CD14-positive monocyte (primary cell): Measurements from ENCODE around the gene CD2BP2. TPM values are rescaled to one million over a fixed set of nuclear protein-coding genes. Genes with fewer than 3 reads are reported as not detected.
A peak's percentile ranks its signal among the peaks of the same experiment; 100 is the strongest.
"Not testable (repeated sequence)": the region's sequence is repeated elsewhere in the genome, so short reads cannot be mapped to it uniquely, and the experiment has no call there.

ENCODE experiments used
- DNase-seq, 3 donors: peaks; one replicate each; pipeline ENCODE4 v3.0.0-alpha.2; 2011 to 2022
- H2AFZ ChIP-seq: 2 replicates; pipeline ENCODE4 v1.6.0; 2012; ENCODE audit warnings: mild to moderate bottlenecking, low read depth, low read length, inconsistent platforms; ENCODE audit not compliant: insufficient read depth, poor library complexity, severe bottlenecking
- H3K27ac ChIP-seq, 2 donors: 1 replicate in 1 of 2; 2 replicates in 1 of 2; pipeline ENCODE4 v1.5.1; 2012 to 2013; ENCODE audit warnings: low read length in 2 of 2, control low read depth in 1 of 2, inconsistent platforms in 1 of 2, low read depth in 1 of 2, mild to moderate bottlenecking in 1 of 2
- H3K27me3 ChIP-seq, 2 donors: one replicate each; pipeline versions ENCODE4 v1.6.0 to v1.6.1; 2011 to 2013; ENCODE audit warnings: low read length in 2 of 2; ENCODE audit not compliant: control insufficient read depth in 2 of 2, insufficient read depth in 2 of 2
- H3K36me3 ChIP-seq, 2 donors: replicated peaks in 1 of 2; 1 replicate in 1 of 2; 2 replicates in 1 of 2; pipeline versions ENCODE4 v1.5.1 to v1.6.1; 2012 to 2013; ENCODE audit warnings: low read length in 2 of 2, control low read depth in 1 of 2, inconsistent platforms in 1 of 2, mild to moderate bottlenecking in 1 of 2; ENCODE audit not compliant: insufficient read depth in 2 of 2, control insufficient read depth in 1 of 2
- H3K4me1 ChIP-seq, 2 donors: 1 replicate in 1 of 2; 2 replicates in 1 of 2; pipeline versions ENCODE4 v1.5.1 to v1.6.1; 2012 to 2013; ENCODE audit warnings: low read length in 2 of 2, control low read depth in 1 of 2, inconsistent platforms in 1 of 2, mild to moderate bottlenecking in 1 of 2, moderate library complexity in 1 of 2; ENCODE audit not compliant: insufficient read depth in 2 of 2, control insufficient read depth in 1 of 2
- H3K4me2 ChIP-seq: replicated peaks from 2 replicates; pipeline ENCODE3; 2012; ENCODE audit warnings: low read length, moderate library complexity, mild to moderate bottlenecking; ENCODE audit not compliant: poor library complexity, severe bottlenecking; ENCODE audit errors: extremely low read depth
- H3K4me3 ChIP-seq, 3 experiments: fragments of 200-600 bp in 1 of 3; sonication (generic) in 1 of 3; replicated peaks in 1 of 3; 1 replicate in 2 of 3; 2 replicates in 1 of 3; pipeline ENCODE4 v1.5.1; 2011 to 2013; ENCODE audit warnings: low read length in 3 of 3, mild to moderate bottlenecking in 3 of 3, control low read depth in 2 of 3, low read depth in 2 of 3, inconsistent platforms in 1 of 3, moderate library complexity in 1 of 3
- H3K79me2 ChIP-seq: 2 replicates; pipeline ENCODE4 v1.6.0; 2012; ENCODE audit warnings: mild to moderate bottlenecking, control low read depth, inconsistent platforms, low read length, moderate library complexity; ENCODE audit not compliant: insufficient read depth
- H3K9ac ChIP-seq: 2 replicates; pipeline ENCODE4 v1.6.0; 2017; ENCODE audit warnings: low read length, mild to moderate bottlenecking; ENCODE audit not compliant: insufficient read depth, poor library complexity, severe bottlenecking
- H3K9me3 ChIP-seq, 2 donors: replicated peaks in 1 of 2; 1 replicate in 1 of 2; 2 replicates in 1 of 2; pipeline versions ENCODE4 v1.5.1 to v1.6.1; 2012 to 2013; ENCODE audit warnings: low read length in 2 of 2, control low read depth in 1 of 2; ENCODE audit not compliant: control insufficient read depth in 1 of 2, insufficient read depth in 1 of 2
- H4K20me1 ChIP-seq: 2 replicates; pipeline ENCODE4 v1.6.0; 2012; ENCODE audit warnings: mild to moderate bottlenecking, low read length, control low read depth, moderate library complexity; ENCODE audit not compliant: insufficient read depth
- H3K27ac Mint-ChIP-seq, 7 donors: one replicate each; pipeline ENCODE4 v1.8.0; 2020; ENCODE audit warnings: mild to moderate bottlenecking in 7 of 7, mixed read lengths in 7 of 7, moderate library complexity in 6 of 7, inconsistent platforms in 2 of 7
- H3K27me3 Mint-ChIP-seq, 3 donors: one replicate each; pipeline ENCODE4 v1.8.0; 2021 to 2022; ENCODE audit warnings: low read depth in 3 of 3, mild to moderate bottlenecking in 3 of 3, mixed read lengths in 3 of 3, moderate library complexity in 3 of 3, inconsistent platforms in 1 of 3
- H3K36me3 Mint-ChIP-seq, 2 donors: one replicate each; pipeline ENCODE4 v1.8.0; 2020; ENCODE audit warnings: mixed read lengths in 2 of 2, inconsistent platforms in 1 of 2, mild to moderate bottlenecking in 1 of 2
- H3K4me1 Mint-ChIP-seq: one replicate; pipeline ENCODE4 v1.8.0; 2020; ENCODE audit warnings: mild to moderate bottlenecking, mixed read lengths
- H3K4me3 Mint-ChIP-seq, 2 donors: one replicate each; pipeline ENCODE4 v1.8.0; 2020; ENCODE audit warnings: mild to moderate bottlenecking in 2 of 2, mixed read lengths in 2 of 2, moderate library complexity in 1 of 2
- H3K9me3 Mint-ChIP-seq, 7 donors: one replicate each; pipeline ENCODE4 v1.8.0; 2020 to 2022; ENCODE audit warnings: mixed read lengths in 7 of 7, mild to moderate bottlenecking in 6 of 7, moderate library complexity in 6 of 7, inconsistent platforms in 2 of 7
- CTCF ChIP-seq: fragments of 200-600 bp; IDR thresholded peaks from one replicate; pipeline ENCODE4 v1.8.0; 2022; ENCODE audit warnings: antibody characterized with exemption, mild to moderate bottlenecking
- WGBS: methylation state at CpG from one replicate; pipeline ENCODE4 v1.1.5; 2013; ENCODE audit warnings: missing lambda C conversion rate; ENCODE audit not compliant: insufficient coverage; 5-methylcytosine and 5-hydroxymethylcytosine counted together
- intact Hi-C, 2 donors: fragments of 100-400 bp; cut with micrococcal nuclease; formaldehyde crosslinking; loops; one replicate each; pipeline versions ENCODE4 v1.15.0 to v1.15.1; 2023
- polyA plus RNA-seq, 3 donors: library from polyadenylated mRNA; depleted of rRNA in 1 of 3; unstranded in 2 of 3; stranded (reverse) in 1 of 3; fragments of 300-500 nt in 2 of 3; fragments of >200 nt in 1 of 3; fragmentation: Illumina TruSeq in 2 of 3; gene quantifications; 1 replicate in 2 of 3; 2 replicates in 1 of 3; pipeline ENCODE4 v1.2.3, GENCODE V29; 2012 to 2021

CD2BP2 gene
- polyA plus RNA-seq, 3 donors = 23.9 to 31.8 (median 31.0) TPM

- Mint-ChIP-seq H3K4me1 (peaks cover 13% of the 10 kb centered on the region), H3K36me3 (peaks cover 0 to 2% of the 10 kb centered on the region in 2 donors), H3K27ac (no peak overlapping the region), H3K27me3 (peaks cover 0 to 2% (median 1%) of the 10 kb centered on the region in 3 donors), H3K4me3 (peak overlapping the region in 1 of 2 donors; percentile 34), H3K9me3 (peaks cover 0 to 2% (median 0%) of the 10 kb centered on the region in 7 donors)
- intact Hi-C loops = no loop called here
- Histone ChIP-seq H4K20me1 (peaks cover 6% of the 10 kb centered on the region), H3K9me3 (no peaks in the 10 kb centered on the region), H3K4me3 (no peak overlapping the region), H3K79me2 (no peaks in the 10 kb centered on the region), H3K36me3 (no peaks in the 10 kb centered on the region), H3K4me2 (no peak overlapping the region), H3K9ac (no peak overlapping the region), H3K27ac (no peak overlapping the region), H2AFZ (no peak overlapping the region), H3K4me1 (peaks cover 7 to 10% of the 10 kb centered on the region in 2 donors), H3K27me3 (no peaks in the 10 kb centered on the region)
- TF ChIP-seq CTCF = no peak
- no peak for DNase-seq
- WGBS = 79% methylated on average over 13 of the region's 13 CpGs
Measured at GRCh38 chr16:30340621-30341020, 14.5 kb downstream of the CD2BP2 start.

GRCh38 chr16:30338715-30339114, 16.4 kb downstream of the CD2BP2 start:
- H3K9me3 Mint-ChIP-seq, H3K9ac ChIP-seq, DNase-seq, H3K27ac ChIP-seq, H3K27me3 Mint-ChIP-seq, H3K9me3 ChIP-seq, H3K4me2 ChIP-seq, H3K27me3 ChIP-seq, H3K36me3 ChIP-seq, H3K4me3 Mint-ChIP-seq, H3K36me3 Mint-ChIP-seq, H4K20me1 ChIP-seq, H2AFZ ChIP-seq, H3K27ac Mint-ChIP-seq, H3K79me2 ChIP-seq, H3K4me3 ChIP-seq: not testable (repeated sequence)
- peaks cover 17% of the 10 kb centered on the region for H3K4me1 Mint-ChIP-seq
- intact Hi-C loops = loop anchor here in 1 of 2 donors (5.0 kb wide), 1 partner anchor 69 kb away; the partner anchor contains the start of gene ZNF771
- H3K4me1 ChIP-seq = peaks cover 11% of the 10 kb centered on the region in 2 donors
- no CpG with 5 or more reads among the region's 5 CpGs for WGBS

GRCh38 chr16:30337964-30338357, 17.1 kb downstream of the CD2BP2 start:
- intact Hi-C loops = loop anchor here in 1 of 2 donors (5.0 kb wide), 1 partner anchor 69 kb away; the partner anchor contains the start of gene ZNF771
- not testable (repeated sequence) for H3K9me3 Mint-ChIP-seq, H3K4me2 ChIP-seq, H3K27ac ChIP-seq, H3K36me3 Mint-ChIP-seq, H3K9me3 ChIP-seq, DNase-seq, H3K27ac Mint-ChIP-seq, H3K27me3 Mint-ChIP-seq, H3K4me3 Mint-ChIP-seq, H4K20me1 ChIP-seq, H3K36me3 ChIP-seq, H3K79me2 ChIP-seq, H3K4me3 ChIP-seq, H2AFZ ChIP-seq, H3K27me3 ChIP-seq, H3K9ac ChIP-seq
- peaks cover 17% of the 10 kb centered on the region for H3K4me1 Mint-ChIP-seq
- WGBS = 95% methylated on average over 4 of the region's 10 CpGs
- peaks cover 11% of the 10 kb centered on the region in 2 donors for H3K4me1 ChIP-seq
